Measurements from ENCODE around the gene CARD19. TPM values are rescaled to one million over a fixed set of nuclear protein-coding genes. Genes with fewer than 3 reads are reported as not detected.

The CARD19 gene
- total RNA-seq, 4 donors from 2014 or later, result 12.2 to 68.3 (median 50.3) TPM

GRCh38 chr9:93059715-93060578 lies 36.1 kb upstream of the CARD19 start:
- no peak for TF ChIP-seq CTCF (IDR thresholded peaks at IDR 0.05; ENCODE audit: low read depth)

- TF ChIP-seq CTCF (IDR thresholded peaks at IDR 0.05; ENCODE audit: low read depth), result no peak
Measured at GRCh38 chr9:93060746-93061259, 35.2 kb upstream of the CARD19 start.

- no peak for TF ChIP-seq CTCF (IDR thresholded peaks at IDR 0.05; ENCODE audit: low read depth)
Measured at GRCh38 chr9:93061260-93061751, 34.7 kb upstream of the CARD19 start.

- no peak for TF ChIP-seq CTCF (IDR thresholded peaks at IDR 0.05; ENCODE audit: low read depth)
Measured at GRCh38 chr9:93061791-93062763, 33.9 kb upstream of the CARD19 start.

GRCh38 chr9:93064392-93065134 lies 31.5 kb upstream of the CARD19 start:
- no peak for TF ChIP-seq CTCF (IDR thresholded peaks at IDR 0.05; ENCODE audit: low read depth)

- TF ChIP-seq CTCF (IDR thresholded peaks at IDR 0.05; ENCODE audit: low read depth), result no peak
Measured at GRCh38 chr9:93065135-93065720, 30.8 kb upstream of the CARD19 start.
